Breast epithelium (tissue), 4 donors: ENCODE results near the gene ELMO1. TPM values are rescaled to one million over a fixed set of nuclear protein-coding genes. Genes with fewer than 3 reads are reported as not detected.

Experiments used
- DNase-seq, 2 donors: peaks; one replicate each; pipeline ENCODE4 v3.0.0-alpha.2; 2019; ENCODE audit warnings: low spot score in 2 of 2
- H3K27ac ChIP-seq, 2 donors: fragments of 200-600 bp; sonication (generic) in 1 of 2; one replicate each; pipeline ENCODE4 v1.5.1; 2016 to 2019; ENCODE audit warnings: mild to moderate bottlenecking in 1 of 2
- H3K27me3 ChIP-seq, 2 donors: fragments of 200-600 bp; sonication (generic) in 1 of 2; one replicate each; pipeline versions ENCODE4 v1.5.1 to v1.6.0; 2017 to 2019; ENCODE audit warnings: control low read depth in 1 of 2, mild to moderate bottlenecking in 1 of 2
- H3K36me3 ChIP-seq: fragments of 200-600 bp; one replicate; pipeline ENCODE4 v1.5.1; 2019
- H3K4me1 ChIP-seq, 2 donors: fragments of 200-600 bp; sonication (generic); one replicate each; pipeline ENCODE4 v1.5.1; 2016 to 2019; ENCODE audit warnings: control low read depth in 1 of 2
- H3K4me3 ChIP-seq, 3 donors: fragments of 200-600 bp; sonication (generic); 1 replicate in 2 of 3; 2 replicates in 1 of 3; pipeline ENCODE4 v1.5.1; 2016 to 2019; ENCODE audit warnings: mild to moderate bottlenecking in 3 of 3, moderate library complexity in 2 of 3
- H3K9me3 ChIP-seq, 2 donors: fragments of 200-600 bp; sonication (generic) in 1 of 2; one replicate each; pipeline ENCODE4 v1.5.1; 2016 to 2019; ENCODE audit warnings: control low read depth in 1 of 2
- POLR2A ChIP-seq: fragments of 450-650 bp; IDR thresholded peaks from one replicate; pipeline ENCODE4 v1.6.1; 2016; ENCODE audit warnings: antibody characterized with exemption, mild to moderate bottlenecking, moderate library complexity
- POLR2AphosphoS5 ChIP-seq, 3 donors: sonication (generic); formaldehyde crosslinking; IDR thresholded peaks; one replicate each; pipeline ENCODE4 v1.6.1; 2017; ENCODE audit warnings: antibody characterized with exemption in 3 of 3
- intact Hi-C: fragments of 100-400 bp; cut with DNase I; formaldehyde crosslinking; loops from one replicate; pipeline ENCODE4 v1.15.1; 2023; ENCODE audit warnings: low total_unique reads
- total RNA-seq, 3 donors: library from RNA; depleted of rRNA; stranded (reverse); fragments of >200 nt; gene quantifications; one replicate each; pipeline ENCODE4 v1.1.0, GENCODE V29; 2016
- TF ChIP-seq, protein P1 (sequence below), 3 donors: fragments of 450-650 bp; IDR thresholded peaks; one replicate each; pipeline ENCODE4 v1.5.1; 2016 to 2017; ENCODE audit warnings: antibody characterized with exemption in 3 of 3, mild to moderate bottlenecking in 3 of 3, moderate library complexity in 3 of 3

The ELMO1 gene
- total RNA-seq, 3 donors from 2014 or later = 49.5 to 110 (median 66.9) TPM

DNA sequence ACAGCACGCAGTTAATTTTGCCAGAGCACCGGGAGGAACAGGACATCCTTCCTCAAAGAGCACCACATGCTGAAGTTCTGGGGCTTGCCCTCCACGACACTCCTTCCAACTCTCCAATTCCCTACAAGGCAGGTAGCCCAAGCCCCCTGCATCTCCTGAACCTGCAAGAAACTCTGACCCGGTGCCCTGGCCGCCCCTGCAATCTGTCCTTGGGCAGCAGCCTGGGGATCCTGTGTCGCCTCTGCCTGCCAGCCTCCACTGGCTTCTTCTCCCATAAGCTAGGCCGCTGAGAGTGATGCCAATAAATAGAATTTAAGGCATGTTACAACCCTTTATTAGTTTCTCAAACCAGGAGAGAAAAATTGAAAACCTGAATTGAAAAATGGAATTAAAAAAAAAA lies 182.8 kb downstream of the ELMO1 start:
- Histone ChIP-seq H3K4me3 (no peak overlapping the region), H3K36me3 (no peaks in the 10 kb centered on the region), H3K27me3 (no peaks in the 10 kb centered on the region), H3K27ac (no peak overlapping the region), H3K9me3 (no peaks in the 10 kb centered on the region), H3K4me1 (no peaks in the 10 kb centered on the region)
- no peak for DNase-seq
- intact Hi-C loops = no loop called here
- no peak for TF ChIP-seq POLR2AphosphoS5 (IDR thresholded peaks at IDR 0.05)
- TF ChIP-seq, protein P1, sequence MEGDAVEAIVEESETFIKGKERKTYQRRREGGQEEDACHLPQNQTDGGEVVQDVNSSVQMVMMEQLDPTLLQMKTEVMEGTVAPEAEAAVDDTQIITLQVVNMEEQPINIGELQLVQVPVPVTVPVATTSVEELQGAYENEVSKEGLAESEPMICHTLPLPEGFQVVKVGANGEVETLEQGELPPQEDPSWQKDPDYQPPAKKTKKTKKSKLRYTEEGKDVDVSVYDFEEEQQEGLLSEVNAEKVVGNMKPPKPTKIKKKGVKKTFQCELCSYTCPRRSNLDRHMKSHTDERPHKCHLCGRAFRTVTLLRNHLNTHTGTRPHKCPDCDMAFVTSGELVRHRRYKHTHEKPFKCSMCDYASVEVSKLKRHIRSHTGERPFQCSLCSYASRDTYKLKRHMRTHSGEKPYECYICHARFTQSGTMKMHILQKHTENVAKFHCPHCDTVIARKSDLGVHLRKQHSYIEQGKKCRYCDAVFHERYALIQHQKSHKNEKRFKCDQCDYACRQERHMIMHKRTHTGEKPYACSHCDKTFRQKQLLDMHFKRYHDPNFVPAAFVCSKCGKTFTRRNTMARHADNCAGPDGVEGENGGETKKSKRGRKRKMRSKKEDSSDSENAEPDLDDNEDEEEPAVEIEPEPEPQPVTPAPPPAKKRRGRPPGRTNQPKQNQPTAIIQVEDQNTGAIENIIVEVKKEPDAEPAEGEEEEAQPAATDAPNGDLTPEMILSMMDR (IDR thresholded peaks at IDR 0.05) = no peak
- no peak for TF ChIP-seq POLR2A

DNA sequence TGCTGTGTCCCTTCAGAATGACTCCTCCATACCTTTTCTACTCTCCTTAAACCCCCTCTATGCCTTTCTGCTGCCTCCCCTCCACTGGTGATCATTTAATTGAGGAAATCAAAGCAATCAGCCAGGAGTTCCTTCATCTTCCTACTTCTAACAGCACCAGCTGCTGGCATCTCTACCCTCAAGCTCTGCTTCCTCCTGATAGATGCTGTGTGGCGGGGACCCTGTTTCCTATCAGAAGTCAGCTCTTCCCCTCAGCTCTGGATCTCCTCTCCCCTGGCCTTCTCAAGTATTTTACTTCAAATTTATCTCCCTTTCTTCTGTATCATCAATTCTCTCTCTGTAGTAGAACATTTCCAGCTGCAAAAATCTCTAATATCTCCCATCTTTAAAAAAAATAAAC lies 183.7 kb downstream of the ELMO1 start:
- Histone ChIP-seq H3K4me3 (no peak overlapping the region), H3K4me1 (no peaks in the 10 kb centered on the region), H3K36me3 (no peaks in the 10 kb centered on the region), H3K9me3 (no peaks in the 10 kb centered on the region), H3K27me3 (no peaks in the 10 kb centered on the region), H3K27ac (no peak overlapping the region)
- intact Hi-C loops = no loop called here
- no peak for DNase-seq
- TF ChIP-seq POLR2A (no peak), POLR2AphosphoS5 (IDR thresholded peaks at IDR 0.05) (no peak)
- TF ChIP-seq, protein P1 (IDR thresholded peaks at IDR 0.05) = no peak

DNA sequence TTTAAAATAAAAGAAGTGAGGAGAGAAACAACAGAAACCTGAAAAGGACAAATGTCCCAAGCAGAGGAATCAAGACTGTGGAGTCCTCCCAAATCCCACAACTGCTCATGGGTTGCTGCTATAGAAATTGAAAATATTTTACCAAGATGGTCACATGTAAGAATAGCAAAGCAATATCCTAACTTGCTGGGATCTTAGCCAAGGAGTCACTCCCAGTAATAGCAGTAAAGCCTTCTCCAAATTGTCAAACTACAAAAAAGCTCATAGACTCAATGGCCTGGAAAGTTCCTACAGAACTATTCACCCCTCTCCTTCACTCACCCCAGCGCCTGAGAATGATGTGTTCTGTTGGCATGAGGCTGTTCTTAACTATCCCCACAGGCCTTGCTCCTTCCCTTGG lies 186.5 kb downstream of the ELMO1 start:
- intact Hi-C loops = no loop called here
- Histone ChIP-seq H3K27me3 (no peaks in the 10 kb centered on the region), H3K9me3 (no peaks in the 10 kb centered on the region), H3K36me3 (no peaks in the 10 kb centered on the region), H3K4me3 (no peak overlapping the region), H3K4me1 (no peaks in the 10 kb centered on the region), H3K27ac (no peak overlapping the region)
- DNase-seq = no peak
- TF ChIP-seq POLR2AphosphoS5 (IDR thresholded peaks at IDR 0.05) = no peak
- TF ChIP-seq, protein P1 (IDR thresholded peaks at IDR 0.05) = no peak

DNA sequence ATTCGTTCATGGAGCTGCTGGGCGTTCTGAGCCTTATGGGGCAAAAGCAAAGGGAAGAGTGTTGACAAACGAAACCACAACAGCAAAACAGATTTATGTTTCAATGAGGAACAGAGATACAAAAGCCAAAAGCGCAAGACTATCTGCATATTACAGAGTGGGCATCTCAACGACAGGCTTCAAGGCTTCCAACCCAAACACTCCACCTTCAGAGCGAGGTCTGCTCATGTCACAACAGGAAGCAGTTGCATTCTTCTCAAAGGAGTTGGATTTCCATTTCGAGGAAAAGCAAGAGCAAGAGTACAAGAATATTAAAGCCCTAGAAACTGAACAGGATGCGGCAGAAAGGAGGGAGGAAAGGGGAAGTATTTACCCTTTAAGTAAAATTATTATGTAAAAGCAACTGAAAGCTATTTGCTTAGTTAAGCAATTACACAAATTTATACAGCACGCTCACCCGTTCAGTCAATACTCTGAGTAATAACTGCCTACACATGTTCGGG lies 189.3 kb downstream of the ELMO1 start:
- H3K4me3 ChIP-seq = no peak overlapping the region
- H3K36me3 ChIP-seq = no peaks in the 10 kb centered on the region
- DNase-seq = no peak
- no peaks in the 10 kb centered on the region for H3K27me3 ChIP-seq
- intact Hi-C loops = no loop called here
- H3K27ac ChIP-seq = no peak overlapping the region
- no peaks in the 10 kb centered on the region for H3K4me1 ChIP-seq
- H3K9me3 ChIP-seq = no peaks in the 10 kb centered on the region
- TF ChIP-seq POLR2AphosphoS5 (IDR thresholded peaks at IDR 0.05) (no peak), POLR2A (no peak)
- TF ChIP-seq, protein P1 (IDR thresholded peaks at IDR 0.05) = no peak

DNA sequence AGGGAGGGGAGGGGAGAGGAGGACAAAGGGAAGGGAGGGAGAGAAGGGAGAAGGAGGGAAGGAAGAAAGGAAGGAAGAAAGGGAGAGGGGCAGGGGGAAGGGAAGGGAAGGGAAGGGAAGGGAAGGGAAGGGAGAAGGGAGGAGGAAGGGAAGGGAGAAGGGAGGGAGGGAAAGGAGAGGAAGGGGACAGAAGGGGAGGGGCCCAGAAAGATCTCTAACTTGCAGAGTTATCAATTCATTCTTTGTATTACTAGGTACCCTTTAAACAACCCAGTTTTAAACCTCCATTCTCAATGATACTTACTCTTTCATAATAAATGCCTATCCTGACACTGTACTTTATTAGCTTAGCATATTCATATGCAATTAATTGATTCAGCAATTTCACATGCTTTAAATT lies 192.0 kb downstream of the ELMO1 start:
- no peaks in the 10 kb centered on the region for H3K4me1 ChIP-seq
- H3K9me3 ChIP-seq = no peaks in the 10 kb centered on the region
- TF ChIP-seq, protein P1 (IDR thresholded peaks at IDR 0.05) = no peak
- no peak for TF ChIP-seq POLR2A
- no peak for TF ChIP-seq POLR2AphosphoS5 (IDR thresholded peaks at IDR 0.05)
- DNase-seq = no peak
- H3K27me3 ChIP-seq = no peaks in the 10 kb centered on the region
- no peak overlapping the region for H3K27ac ChIP-seq
- no peak overlapping the region for H3K4me3 ChIP-seq
- intact Hi-C loops = no loop called here
- H3K36me3 ChIP-seq = no peaks in the 10 kb centered on the region
